HG02678 (cell line): ENCODE data around the gene AXIN2.
"Not testable (repeated sequence)": the region's sequence is repeated elsewhere in the genome, so short reads cannot be mapped to it uniquely, and the experiment has no call there.

ENCODE experiments used
- ATAC-seq: cut with Tn5 transposase; IDR thresholded peaks from one replicate; pipeline ENCODE4 v1.9.1; 2021; ENCODE audit warnings: mild to moderate bottlenecking, moderate library complexity; ENCODE audit not compliant: unreplicated experiment

Gene AXIN2

DNA sequence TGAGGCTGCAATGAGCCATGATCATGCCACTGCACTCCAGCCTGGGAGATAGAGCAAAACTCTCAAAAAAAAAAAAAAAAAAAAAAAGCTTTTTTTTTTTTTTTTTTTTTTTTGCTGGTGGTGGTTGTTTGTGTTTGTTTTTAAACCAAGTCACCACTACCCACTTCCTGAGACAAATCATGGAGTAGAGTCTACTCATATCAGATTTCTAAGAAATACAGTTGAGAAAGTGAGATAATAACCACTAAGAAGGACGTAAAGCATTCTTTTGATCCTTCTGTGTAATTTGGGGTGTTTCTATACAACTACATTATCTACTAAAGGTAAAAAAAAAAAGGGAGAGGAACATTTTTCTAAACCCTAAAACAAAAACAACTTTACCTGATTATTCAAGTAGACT lies 38.0 kb downstream of the AXIN2 start:
- no peak for ATAC-seq

DNA sequence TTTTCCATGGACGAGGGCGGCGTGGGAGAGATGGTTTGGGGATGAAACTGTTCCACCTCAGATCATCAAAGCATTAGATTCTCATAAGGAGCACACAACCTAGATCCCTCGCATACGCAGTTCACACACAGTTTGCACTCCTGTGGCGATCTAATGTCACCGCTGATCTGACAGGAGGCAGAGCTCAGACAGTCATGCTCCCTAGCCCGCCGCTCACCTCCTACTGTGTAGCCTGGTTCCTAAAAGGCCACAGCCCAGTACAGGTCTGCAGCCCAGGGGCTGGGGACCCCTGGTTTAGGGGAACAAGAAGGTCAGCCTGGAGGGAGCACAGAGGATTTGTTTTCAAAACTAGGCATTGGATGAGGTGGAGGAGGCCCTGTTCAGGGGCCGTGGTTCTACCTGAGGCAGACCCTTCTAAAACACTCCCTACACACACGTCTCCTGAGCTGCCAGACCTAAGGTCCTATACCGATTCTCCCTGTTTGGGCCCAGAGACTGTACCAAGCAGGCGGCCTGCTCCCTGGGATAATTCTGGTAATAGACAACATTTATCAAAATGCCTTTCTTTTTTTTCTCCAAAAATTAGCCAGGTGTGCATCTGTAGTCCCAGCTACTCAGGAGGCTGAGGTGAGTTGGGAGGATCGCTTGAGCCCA lies 38.6 kb downstream of the AXIN2 start:
- ATAC-seq: no peak

- no peak for ATAC-seq
Observed at GRCh38 chr17:65519462-65519861, 42.0 kb downstream of the AXIN2 start.

DNA sequence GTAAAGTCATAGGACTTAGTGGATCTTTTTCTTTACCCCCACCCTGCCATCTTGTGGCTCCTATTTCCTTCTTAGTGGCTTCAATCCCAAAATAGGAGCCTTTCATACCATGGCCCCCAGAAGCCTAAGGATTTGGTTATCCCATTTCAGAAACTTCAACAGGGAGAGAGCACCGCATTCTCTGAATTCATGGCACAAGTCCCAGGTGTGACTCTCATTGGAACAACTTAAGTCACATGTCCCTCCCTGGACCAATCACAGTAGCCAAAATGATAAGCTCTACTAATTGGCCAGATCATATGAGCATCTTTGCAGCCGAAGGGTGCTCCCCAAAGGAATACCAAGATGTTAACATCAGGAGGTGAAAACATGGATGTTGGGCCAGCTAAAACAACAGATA lies 43.2 kb downstream of the AXIN2 start:
- no peak for ATAC-seq

GRCh38 chr17:65515959-65516948 lies 45.2 kb downstream of the AXIN2 start:
- ATAC-seq: no peak

DNA sequence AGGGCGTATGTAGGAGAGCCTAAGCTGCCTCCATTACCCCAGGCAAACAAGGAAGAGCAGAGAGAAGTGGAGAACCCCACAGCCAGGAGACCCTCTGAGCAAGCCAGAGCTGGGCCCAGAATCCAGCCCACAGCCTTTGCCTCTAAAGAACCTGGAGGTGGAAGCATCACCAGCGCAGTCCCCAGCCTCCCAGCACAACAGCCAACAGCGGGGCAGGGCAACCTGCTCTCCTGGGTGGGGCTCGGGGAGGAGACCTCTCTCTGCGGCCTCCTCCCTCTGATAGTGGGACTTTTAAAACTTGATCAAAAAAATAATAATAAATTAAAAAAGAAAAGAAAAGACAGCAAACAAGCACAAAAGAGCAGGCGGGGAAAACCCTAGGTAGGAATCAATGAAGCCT lies 45.9 kb downstream of the AXIN2 start:
- ATAC-seq: no peak

- ATAC-seq: no peak
Observed at GRCh38 chr17:65514541-65514940, 46.9 kb downstream of the AXIN2 start.

DNA sequence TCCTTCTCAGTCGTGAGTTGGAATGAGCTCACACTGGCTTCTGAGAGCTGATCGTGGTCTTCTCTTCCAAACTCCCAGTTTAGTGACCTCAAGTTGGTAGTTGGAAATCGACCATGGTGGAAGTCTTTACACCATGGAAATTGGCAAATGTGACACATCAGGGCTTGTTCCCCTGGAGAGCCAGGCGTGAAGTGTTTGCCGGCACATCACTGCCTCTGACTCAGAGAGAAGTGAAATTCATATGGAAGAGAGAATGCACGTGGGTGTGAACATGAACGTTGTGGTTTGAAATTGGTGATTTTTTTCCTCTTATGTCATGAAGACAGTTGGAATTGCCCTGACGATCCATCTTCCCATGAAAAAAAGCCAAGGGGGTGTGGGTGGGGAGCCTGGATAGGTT lies 47.4 kb downstream of the AXIN2 start:
- no peak for ATAC-seq

GRCh38 chr17:65511316-65511715 lies 50.1 kb downstream of the AXIN2 start:
- ATAC-seq: no peak

DNA sequence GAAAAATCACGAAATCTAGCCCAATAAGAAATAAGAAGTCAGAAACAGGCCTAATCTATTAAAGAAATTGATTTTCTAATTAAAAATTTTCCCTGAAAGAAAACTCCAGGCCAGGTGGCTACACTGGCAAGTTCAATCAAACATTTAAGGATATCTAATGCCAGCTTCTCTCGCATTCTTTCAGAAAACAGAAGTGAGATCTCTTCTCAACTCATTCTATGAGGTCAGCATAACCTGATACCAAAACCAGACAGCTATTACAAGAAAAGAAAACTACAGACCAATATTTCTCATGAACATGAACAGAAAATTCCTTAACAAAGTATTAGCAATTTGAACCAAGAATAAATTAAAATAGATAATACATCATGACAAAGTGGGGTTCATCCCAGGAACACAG lies 52.4 kb downstream of the AXIN2 start:
- ATAC-seq: no peak

DNA sequence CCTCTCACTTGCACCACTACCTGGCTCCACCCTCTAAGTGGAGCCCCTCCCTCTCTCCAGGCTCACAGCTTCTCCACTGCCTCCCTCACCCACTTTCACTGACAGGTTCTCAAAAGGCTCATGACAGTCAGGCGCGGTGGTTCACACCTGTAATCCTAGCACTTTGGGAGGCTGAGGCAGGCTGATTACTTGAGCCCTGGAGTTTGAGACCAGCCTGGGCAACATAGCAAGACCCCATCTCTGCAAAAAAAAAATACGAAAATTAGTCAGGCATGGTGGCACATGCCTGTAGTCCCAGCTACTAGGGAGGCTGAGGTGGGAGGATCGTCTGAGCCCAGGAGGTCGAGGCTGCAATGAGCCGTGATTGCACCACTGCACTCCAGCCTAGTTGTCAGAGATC lies 56.8 kb downstream of the AXIN2 start:
- not testable (repeated sequence) for ATAC-seq

GRCh38 chr17:65504141-65504540 lies 57.3 kb downstream of the AXIN2 start:
- ATAC-seq: no peak

DNA sequence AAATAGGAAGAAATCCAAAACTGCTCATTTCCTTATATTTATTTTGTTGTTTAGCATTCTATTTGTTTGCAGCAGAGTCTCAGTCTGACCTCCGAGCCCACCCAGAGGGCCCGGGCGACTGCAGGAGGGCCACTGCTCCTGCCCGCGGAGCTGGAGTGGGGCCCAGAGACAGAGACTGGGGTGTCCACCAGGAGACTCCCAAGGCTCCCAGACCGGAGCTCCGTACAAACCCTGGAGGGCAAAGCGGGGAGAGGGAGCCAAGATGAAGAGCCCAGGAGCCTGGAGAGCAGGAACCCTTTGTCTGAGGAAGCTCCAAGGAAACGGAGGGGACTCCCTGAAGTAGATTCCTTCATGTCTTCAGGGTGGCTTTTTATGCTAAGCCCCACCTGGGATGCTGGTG lies 57.9 kb downstream of the AXIN2 start:
- no peak for ATAC-seq

- no peak for ATAC-seq
Observed at GRCh38 chr17:65498816-65499215, 62.6 kb downstream of the AXIN2 start.

GRCh38 chr17:65496801-65497200 lies 64.6 kb downstream of the AXIN2 start:
- ATAC-seq: no peak

DNA sequence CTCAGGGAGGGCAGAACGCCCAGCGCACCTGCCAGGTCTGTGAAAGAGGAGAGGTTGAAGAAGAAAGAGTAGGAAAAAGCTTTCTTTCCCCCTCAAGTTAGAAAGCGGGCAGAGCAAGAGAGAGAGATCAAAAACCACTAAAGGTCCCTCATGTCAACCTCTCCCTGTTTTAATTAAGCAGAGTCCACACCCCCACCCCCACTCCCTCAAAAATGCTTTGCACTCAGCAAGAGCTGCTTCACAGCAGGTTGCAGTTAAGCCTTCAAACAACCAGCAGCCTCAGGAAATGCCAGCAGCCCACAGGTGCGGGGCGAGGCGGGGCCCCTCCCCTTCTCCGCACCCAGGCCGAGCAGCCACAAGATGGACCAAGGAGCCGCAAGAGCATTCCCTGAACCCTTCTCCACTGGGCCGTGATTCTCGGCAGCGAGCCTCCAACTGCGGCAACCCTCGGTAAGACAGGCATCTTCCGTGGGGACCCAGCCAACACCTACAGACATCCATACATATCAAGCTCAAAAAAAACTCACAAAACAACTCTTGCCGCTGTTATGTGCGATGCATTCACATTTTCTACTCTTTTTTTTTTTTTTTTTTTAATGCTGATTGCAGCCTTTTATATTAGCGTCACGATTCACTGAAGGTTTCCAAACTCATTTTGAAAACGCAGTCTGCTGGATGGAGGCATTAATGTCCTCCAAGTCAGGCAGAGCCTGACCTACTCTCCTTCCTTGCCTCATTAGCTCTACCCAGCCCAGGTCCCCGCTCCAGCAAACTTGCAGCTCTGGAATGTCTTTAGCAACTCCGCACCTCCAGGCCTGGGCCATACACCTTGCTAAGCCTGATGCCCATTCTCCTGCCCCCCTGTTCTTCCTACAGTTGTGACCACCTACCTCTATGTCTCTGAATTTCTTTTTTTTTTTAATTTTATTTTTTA lies 66.1 kb downstream of the AXIN2 start:
- no peak for ATAC-seq

DNA sequence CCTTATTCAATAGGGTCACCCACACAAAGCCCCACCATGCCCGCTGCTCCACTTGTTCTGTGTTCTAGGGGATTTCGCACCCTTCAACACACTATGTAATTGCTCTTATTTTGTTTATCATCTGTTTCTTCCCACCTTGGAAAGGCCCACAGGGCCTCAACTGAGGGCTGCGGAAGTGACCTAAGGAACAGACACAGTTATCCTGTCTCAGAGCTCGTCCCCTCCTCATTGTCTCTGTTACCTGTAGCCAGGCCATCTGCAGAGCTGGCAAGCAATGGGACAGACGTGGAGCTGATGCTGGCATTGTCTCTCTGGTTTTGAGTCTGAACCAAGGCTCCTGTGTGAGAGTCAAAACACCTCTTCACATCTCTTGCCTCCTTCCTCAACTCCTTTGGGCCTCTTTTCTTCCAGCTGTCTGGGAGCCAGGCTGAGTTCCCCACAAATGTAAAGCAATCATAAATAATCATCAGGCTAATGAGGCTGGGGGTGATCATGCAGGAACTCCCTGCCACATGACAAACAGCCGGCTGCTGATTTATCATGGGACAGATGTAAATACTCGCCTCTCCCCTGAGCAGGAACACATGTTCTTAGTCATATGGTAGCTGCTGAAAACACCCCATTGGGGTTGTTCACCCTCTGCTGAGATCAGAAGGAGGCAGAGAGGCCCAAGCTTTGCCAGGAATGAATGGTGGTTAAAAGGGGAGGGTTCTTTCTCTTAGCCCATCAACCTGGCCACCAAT lies 71.9 kb downstream of the AXIN2 start:
- ATAC-seq: no peak

DNA sequence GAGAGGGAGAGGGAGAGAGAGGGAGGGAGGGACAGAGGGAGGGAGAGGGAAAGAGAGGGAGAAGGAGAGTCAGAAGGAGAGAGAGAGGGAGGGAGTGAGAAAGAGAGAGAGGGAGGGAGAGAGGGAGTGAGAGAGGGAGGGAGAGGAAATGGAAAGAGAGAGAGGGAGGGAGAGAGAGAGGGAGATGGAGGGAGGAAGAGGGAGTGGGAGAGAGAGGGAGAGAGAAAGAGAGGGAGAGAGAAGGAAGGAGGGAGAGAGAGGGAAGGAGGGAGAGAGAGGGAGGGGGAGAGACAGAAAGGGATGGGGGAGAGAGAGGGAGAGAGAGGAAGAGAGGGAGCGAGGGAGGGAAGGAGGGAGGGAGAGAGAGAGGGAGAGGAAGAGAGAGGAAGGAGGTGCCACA lies 72.8 kb downstream of the AXIN2 start:
- ATAC-seq: no peak

DNA sequence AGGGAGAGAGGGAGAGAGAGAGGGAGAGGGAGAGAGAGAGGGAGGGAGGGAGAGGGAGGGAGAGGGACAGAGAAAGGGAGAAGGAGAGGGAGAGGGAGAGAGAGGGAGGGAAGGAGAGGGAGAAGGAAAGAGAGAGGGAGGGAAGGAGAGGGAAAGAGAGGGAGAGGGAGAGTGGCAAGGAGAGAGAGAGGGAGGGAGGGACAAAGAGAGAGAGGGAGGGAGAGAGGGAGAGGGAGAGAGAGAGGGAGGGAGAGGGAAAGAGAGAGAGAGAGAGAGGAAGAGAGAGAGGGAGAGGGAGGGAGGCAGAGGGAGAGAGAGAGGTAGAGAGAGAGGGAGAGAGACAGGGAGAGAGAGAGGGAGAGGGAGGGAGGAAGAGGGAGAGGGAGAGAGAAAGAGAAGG lies 73.5 kb downstream of the AXIN2 start:
- no peak for ATAC-seq

GRCh38 chr17:65487161-65487560 lies 74.3 kb downstream of the AXIN2 start:
- ATAC-seq: no peak
